Activated T-cell treated with anti-CD3 and anti-CD28 coated beads, Interleukin-2, amount 50 U/mL, for 1 hour (primary cell): ENCODE measurements around the gene TSPAN7.
A peak's percentile ranks its signal among the peaks of the same experiment; 100 is the strongest.

Experiments
- DNase-seq: peaks from one replicate; pipeline ENCODE4 v3.0.0-alpha.2; 2020

The TSPAN7 gene

GRCh38 chrX:38561126-38561868 lies at the start of gene TSPAN7:
TSS of gene TSPAN7 (plus strand) at chrX:38561542. CDS start at chrX:38561547, 5 bp downstream.
- DNase-seq: peak; percentile 81

GRCh38 chrX:38513112-38513742 lies 48.1 kb upstream of the TSPAN7 start:
- no peak for DNase-seq

- no peak for DNase-seq
These were observed 47.1 kb upstream of the TSPAN7 start for GRCh38 chrX:38514016-38514854.

GRCh38 chrX:38515291-38515690 lies 46.1 kb upstream of the TSPAN7 start:
- DNase-seq: no peak

- no peak for DNase-seq
These were observed 45.1 kb upstream of the TSPAN7 start for GRCh38 chrX:38516196-38516774.

- DNase-seq: no peak
These were observed 41.7 kb upstream of the TSPAN7 start for GRCh38 chrX:38519651-38520050.

- no peak for DNase-seq
These were observed 23.2 kb upstream of the TSPAN7 start for GRCh38 chrX:38538134-38538533.

- DNase-seq: no peak
These were observed 21.6 kb upstream of the TSPAN7 start for GRCh38 chrX:38539748-38540147.

- DNase-seq: no peak
These were observed 12.8 kb upstream of the TSPAN7 start for GRCh38 chrX:38548508-38548907.

- no peak for DNase-seq
These were observed 8.6 kb upstream of the TSPAN7 start for GRCh38 chrX:38552721-38553120.

- DNase-seq: no peak
These were observed 2.7 kb upstream of the TSPAN7 start for GRCh38 chrX:38558686-38559085.

- no peak for DNase-seq
These were observed 591 bp upstream of the TSPAN7 start for GRCh38 chrX:38560776-38561125.

- peak; percentile 26 for DNase-seq
These were observed 793 bp downstream of the TSPAN7 start for GRCh38 chrX:38561951-38562719.

- no peak for DNase-seq
These were observed 1.7 kb downstream of the TSPAN7 start for GRCh38 chrX:38563030-38563429.

- no peak for DNase-seq
These were observed 9.1 kb downstream of the TSPAN7 start for GRCh38 chrX:38570396-38570795.

- DNase-seq: no peak
These were observed 9.7 kb downstream of the TSPAN7 start for GRCh38 chrX:38571058-38571457.

- DNase-seq: no peak
These were observed 13.5 kb downstream of the TSPAN7 start for GRCh38 chrX:38574858-38575257.

- no peak for DNase-seq
These were observed 14.5 kb downstream of the TSPAN7 start for GRCh38 chrX:38575888-38576287.

GRCh38 chrX:38577738-38578137 lies 16.4 kb downstream of the TSPAN7 start:
- DNase-seq: no peak

- DNase-seq: no peak
These were observed 16.8 kb downstream of the TSPAN7 start for GRCh38 chrX:38578167-38578566.

GRCh38 chrX:38583181-38583580 lies 21.8 kb downstream of the TSPAN7 start:
- no peak for DNase-seq

GRCh38 chrX:38594434-38594833 lies 33.1 kb downstream of the TSPAN7 start:
- DNase-seq: no peak

GRCh38 chrX:38595801-38596200 lies 34.5 kb downstream of the TSPAN7 start:
- no peak for DNase-seq
